NCI-H1105 (cell line): ENCODE data around the gene KIF1B.

Experiments used
- DNase-seq: peaks from one replicate; lab custom pipeline; 2025; lab: John Stamatoyannopoulos, UW

KIF1B gene

GRCh38 chr1:10209905-10210810, at the start of gene KIF1B:
KIF1B (plus strand) TSS chr1:10210570; CDS start chr1:10232329, 21,759 bp downstream.
- peak; percentile 98 for DNase-seq

GRCh38 chr1:10160907-10161490, 49.4 kb upstream of the KIF1B start:
- no peak for DNase-seq

- no peak for DNase-seq
These were observed 48.7 kb upstream of the KIF1B start for GRCh38 chr1:10161541-10162290.

GRCh38 chr1:10168912-10169514, 41.4 kb upstream of the KIF1B start:
- DNase-seq = no peak

- no peak for DNase-seq
These were observed 40.2 kb upstream of the KIF1B start for GRCh38 chr1:10170239-10170574.

GRCh38 chr1:10171105-10171767, 39.1 kb upstream of the KIF1B start:
- no peak for DNase-seq

- no peak for DNase-seq
These were observed 38.2 kb upstream of the KIF1B start for GRCh38 chr1:10171995-10172669.

GRCh38 chr1:10173582-10173981, 36.8 kb upstream of the KIF1B start:
- no peak for DNase-seq

- no peak for DNase-seq
These were observed 32.5 kb upstream of the KIF1B start for GRCh38 chr1:10177876-10178275.

- DNase-seq = no peak
These were observed 31.6 kb upstream of the KIF1B start for GRCh38 chr1:10178597-10179405.

GRCh38 chr1:10179406-10180091, 30.8 kb upstream of the KIF1B start:
- no peak for DNase-seq

- no peak for DNase-seq
These were observed 29.2 kb upstream of the KIF1B start for GRCh38 chr1:10181154-10181553.

GRCh38 chr1:10185759-10186158, 24.6 kb upstream of the KIF1B start:
- DNase-seq = no peak

- no peak for DNase-seq
These were observed 23.9 kb upstream of the KIF1B start for GRCh38 chr1:10186331-10187025.

- DNase-seq = no peak
These were observed 23.4 kb upstream of the KIF1B start for GRCh38 chr1:10187026-10187334.

- DNase-seq = no peak
These were observed 22.2 kb upstream of the KIF1B start for GRCh38 chr1:10188133-10188650.

- DNase-seq = no peak
These were observed 20.7 kb upstream of the KIF1B start for GRCh38 chr1:10189659-10190058.

GRCh38 chr1:10192263-10192662, 18.1 kb upstream of the KIF1B start:
- DNase-seq = no peak

GRCh38 chr1:10193288-10193687, 17.1 kb upstream of the KIF1B start:
- DNase-seq = no peak
